HG03521 (cell line): ENCODE measurements around the gene ATP6V0C.
"Not testable (repeated sequence)": the region's sequence is repeated elsewhere in the genome, so short reads cannot be mapped to it uniquely, and the experiment has no call there.

ENCODE experiments used
- ATAC-seq: cut with Tn5 transposase; IDR thresholded peaks from one replicate; pipeline ENCODE4 v1.9.1; 2021; ENCODE audit warnings: mild to moderate bottlenecking, moderate library complexity; ENCODE audit not compliant: unreplicated experiment

Gene ATP6V0C

DNA sequence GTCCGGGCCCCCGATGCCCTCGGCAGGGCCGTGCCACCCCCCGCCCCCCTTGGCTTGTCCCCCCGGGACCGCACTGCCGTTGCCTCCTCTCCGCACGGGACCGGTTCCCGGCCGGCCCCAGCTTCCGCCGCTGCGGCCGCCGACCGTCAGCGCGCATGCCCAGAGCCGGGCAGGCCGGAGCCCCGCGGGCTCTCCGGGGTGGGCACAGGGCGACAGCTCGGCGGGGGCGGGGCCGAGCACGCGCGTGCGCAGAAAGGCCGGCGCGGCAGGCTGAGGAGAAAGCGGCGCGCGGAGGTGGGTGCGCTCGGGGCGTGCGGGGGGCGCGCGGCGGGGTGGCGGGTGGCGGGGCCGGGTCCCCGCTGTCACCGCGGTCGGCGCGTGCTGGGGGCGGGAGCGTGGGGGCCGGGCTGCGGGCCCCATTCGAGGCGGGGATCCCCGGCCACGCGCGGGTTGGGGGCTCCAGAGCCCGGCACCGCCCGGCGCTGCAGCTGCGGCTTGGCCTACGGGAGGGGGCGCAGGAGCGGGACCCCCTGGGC, 38.8 kb upstream of the ATP6V0C start, which contains the start of gene TBC1D24:
Gene TBC1D24 (plus strand): TSS at position 251 of the 536 bp plus-strand sequence. CDS start 21,022 bp downstream, outside the sequence.
- ATAC-seq = peak; percentile 42

DNA sequence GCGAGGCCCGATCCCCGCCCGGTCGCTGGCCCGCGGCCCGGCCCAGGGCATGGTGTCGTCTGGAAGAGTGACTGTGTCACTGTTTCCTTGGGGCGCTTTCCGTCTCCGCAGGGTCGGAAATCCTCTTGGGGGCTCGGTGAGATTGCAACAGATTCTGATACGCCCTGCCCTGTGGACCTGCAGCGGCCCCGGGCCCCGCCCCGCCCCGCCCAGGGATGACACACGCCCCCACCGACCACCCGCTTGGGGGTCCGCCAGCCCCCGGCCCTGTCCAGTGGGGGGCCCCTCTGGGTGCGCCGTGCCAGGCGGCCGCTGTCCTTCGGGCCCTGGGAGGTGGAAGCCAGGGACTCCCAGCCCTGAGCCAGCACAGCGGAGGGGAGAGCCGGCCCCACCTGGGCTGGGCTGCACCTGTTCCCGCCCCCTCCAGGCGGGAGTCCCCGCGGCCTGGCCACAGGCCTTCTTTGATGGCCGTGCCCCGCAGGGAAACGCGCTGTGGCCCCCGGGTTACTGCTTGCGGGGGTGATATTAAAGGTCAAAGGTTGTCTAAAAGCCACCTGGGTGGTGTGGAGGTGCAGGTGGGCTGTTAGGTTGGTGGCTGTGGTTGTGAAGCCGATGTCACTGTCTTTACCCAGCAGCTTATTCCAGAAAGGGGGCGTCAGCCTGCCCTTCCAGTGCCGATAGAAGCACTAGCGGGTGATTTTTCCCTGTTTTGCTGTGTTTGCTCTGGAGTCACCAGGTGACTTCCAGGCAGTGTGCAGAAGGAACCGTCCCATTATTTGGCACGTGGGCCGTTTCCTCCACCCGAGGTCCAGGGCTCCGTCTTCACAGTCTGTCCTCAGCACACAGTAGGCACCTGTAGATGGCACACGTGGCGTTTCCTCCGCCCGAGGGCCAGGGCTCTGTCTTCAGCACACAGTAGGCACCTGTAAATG, 38.1 kb upstream of the ATP6V0C start:
- no peak for ATAC-seq

DNA sequence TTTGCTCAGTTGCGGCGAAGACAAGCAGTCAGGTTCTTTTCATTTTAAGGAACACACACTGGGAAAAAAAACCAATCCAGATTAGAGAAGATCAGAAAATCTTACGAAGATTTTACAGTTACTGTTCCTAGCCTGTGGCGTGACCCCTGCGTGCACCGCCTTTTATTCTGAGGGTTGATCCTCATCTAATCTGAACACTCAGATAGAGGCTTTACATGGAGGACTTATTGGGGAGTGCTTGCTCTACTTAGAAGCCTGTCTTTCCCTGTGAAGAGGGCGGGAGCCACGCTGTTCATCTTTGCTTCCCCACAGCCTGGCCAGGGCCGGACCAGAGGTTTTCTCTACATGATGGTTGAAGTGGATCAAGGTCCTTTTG, 37.4 kb upstream of the ATP6V0C start:
- no peak for ATAC-seq

DNA sequence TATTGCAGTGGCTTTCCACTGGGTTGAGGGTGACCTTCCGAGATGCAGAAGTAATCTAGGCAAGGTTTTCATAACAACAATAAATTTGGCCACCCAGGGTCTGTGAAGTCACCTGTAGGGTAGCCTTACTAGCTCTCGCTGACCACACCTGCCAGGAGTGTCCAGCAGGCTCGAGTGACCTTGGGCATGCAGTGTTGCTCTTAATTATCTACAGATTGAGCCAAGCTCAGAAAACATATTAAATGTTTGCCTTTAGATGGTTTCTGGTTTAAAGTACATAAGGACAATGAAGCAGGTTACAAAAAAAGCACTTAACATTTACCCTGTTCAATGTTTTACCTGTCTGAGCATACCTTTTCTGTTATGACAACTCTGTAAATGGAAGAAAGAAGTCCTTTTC, 37.0 kb upstream of the ATP6V0C start:
- no peak for ATAC-seq

DNA sequence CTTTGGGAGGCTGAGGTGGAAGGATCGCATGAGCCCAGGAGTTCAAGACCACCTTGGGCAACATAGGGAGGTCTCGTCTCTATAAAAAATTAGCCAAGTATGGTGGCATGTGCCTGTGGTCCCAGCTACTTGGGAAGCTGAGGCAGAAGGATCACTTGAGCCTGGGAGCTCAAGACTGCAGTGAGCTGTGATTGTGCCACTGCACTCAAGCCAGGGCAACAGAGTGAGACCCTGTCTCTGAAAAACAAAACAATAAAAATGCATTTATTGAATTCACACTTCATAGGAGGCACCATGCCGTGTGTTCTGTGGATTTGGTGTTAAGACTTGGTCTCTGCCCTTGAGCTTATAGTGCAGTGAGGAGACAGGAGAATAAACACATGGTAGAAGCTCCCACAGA, 36.4 kb upstream of the ATP6V0C start:
- no peak for ATAC-seq

DNA sequence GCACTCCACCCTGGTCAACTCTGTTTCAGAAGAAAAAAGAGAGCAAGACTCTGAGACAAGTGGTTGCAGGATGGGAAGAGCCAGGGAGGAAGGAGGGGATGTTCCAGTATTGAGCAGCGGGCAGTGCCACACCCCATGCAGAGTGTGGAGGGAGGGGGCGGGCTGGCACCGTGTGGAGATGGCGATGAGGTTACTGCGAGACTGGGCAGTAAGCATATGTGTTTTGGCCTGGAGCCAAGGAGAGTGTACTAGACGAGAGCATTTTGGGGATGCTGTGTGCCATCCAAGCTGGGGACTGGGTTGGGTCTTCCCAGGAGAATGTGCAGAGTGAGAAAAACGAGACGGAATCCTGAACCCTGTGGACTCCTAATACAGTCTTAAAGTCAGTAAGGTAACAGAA, 35.5 kb upstream of the ATP6V0C start:
- ATAC-seq = no peak

DNA sequence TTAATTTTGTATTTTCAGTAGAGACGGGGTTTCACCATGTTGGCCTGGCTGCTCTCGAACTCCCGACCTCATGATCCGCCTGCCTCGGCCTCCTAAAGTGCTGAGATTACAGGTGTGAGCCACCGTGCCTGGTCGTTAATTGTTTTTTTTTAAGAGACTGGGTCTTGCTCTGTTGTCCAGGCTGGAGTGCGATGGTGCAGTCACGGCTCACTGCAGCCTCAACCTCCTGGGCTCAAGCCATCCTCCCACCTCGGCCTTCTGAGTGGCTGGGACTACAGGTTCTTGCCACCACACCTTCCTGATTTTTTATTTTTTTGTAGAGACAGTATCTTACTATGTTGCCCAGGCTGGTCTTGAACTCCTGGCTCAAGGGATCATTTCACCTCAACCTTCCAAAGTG, 33.8 kb upstream of the ATP6V0C start:
- ATAC-seq = not testable (repeated sequence)

DNA sequence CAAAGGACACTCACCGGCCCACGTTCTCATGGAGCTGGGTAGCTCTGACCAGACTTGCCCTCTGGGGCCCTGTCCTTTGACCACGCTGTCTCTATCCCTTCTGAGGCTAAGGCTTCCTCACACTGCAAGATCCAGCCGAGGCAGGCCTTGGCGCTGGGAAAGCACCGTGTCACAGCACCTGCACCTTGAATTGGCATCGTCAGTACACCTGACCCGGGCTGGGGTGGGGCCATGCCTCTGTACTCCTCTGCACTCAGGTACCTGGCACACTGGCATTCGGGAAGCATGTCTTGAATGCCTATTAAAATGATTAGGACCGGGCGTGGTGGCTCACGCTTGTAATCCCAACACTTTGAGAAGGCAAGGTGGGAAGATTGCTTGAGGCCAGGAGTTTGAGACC, 32.8 kb upstream of the ATP6V0C start:
- ATAC-seq = no peak

DNA sequence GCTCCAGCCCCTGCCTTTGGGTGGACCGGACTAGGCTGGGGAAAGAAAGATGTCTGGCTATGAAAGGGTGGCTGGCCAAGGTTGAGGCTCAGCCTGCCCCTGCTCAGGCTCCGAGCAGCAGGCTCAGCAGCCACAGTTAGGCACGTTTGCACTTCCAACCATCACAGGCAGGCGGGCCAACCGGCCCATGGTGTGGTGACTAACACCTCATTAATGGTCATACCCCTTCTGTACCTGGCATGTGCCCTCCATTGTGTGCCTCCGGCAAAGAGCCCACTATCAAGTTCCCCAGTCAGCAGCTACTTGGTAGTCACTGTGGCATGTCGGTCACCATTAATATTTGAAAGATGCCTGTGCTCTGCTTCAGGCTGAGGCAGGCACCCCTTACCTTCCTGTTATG, 32.1 kb upstream of the ATP6V0C start:
- ATAC-seq = no peak

DNA sequence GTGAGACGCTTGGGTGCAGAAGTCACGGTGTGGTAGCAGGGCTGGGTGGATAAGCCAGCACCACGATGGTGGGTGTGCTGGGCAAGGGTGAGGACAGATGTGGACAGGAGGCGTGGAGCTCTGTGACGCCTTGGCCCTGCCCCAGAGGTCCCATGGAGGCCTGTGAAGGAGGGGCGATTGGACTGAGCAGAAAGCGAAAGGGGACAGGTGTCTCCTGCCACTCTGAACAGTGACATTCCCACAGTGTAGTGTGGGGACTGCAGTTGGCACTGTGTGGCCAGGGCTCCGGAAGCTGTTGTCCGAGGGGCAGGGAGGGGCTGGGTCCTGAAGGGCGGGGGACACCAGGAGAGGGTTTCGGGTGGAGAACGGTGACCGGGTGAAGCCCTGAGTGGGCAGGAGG, 31.5 kb upstream of the ATP6V0C start:
- ATAC-seq = no peak

DNA sequence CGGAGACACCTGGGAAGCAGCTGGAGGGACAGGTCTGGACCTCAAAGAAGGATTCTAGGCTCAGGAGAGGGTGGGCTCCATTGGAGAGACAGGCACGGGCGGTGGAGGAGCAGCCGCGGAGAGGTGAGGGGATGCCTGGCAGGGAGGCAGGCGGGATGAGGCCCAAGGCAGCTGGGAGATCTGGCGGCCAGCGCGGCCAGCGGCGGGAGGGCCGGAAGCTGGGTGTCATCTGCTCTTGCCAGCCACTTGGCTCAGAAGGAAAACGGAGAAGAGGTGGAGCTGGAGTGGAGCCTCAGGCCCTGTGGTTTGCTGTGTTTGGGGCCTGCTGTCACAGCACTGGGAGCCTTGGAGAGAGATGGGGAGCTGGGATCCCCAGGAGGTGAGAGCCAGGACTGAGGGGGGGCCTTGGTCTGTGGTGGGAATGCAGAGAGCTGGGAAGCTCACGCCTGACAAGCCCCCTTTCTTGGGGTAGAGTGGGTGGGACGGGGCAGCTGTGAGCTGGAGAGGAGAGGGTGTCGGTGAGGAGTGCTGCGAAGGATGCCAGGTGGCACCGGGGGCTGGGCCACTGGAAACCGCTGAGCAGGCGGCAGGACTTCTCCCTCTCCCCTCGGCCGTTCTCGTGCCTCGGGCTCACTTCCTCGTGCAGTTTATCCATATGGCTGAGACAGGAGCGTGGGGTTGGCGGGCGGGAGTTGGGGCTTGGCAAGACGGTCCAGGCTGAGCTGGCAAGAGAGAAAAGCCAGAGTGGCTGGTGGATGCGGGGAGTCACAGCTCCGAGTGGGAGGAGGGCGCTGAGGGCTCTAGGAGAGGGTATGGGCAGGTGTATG, 30.8 kb upstream of the ATP6V0C start:
- ATAC-seq = no peak

DNA sequence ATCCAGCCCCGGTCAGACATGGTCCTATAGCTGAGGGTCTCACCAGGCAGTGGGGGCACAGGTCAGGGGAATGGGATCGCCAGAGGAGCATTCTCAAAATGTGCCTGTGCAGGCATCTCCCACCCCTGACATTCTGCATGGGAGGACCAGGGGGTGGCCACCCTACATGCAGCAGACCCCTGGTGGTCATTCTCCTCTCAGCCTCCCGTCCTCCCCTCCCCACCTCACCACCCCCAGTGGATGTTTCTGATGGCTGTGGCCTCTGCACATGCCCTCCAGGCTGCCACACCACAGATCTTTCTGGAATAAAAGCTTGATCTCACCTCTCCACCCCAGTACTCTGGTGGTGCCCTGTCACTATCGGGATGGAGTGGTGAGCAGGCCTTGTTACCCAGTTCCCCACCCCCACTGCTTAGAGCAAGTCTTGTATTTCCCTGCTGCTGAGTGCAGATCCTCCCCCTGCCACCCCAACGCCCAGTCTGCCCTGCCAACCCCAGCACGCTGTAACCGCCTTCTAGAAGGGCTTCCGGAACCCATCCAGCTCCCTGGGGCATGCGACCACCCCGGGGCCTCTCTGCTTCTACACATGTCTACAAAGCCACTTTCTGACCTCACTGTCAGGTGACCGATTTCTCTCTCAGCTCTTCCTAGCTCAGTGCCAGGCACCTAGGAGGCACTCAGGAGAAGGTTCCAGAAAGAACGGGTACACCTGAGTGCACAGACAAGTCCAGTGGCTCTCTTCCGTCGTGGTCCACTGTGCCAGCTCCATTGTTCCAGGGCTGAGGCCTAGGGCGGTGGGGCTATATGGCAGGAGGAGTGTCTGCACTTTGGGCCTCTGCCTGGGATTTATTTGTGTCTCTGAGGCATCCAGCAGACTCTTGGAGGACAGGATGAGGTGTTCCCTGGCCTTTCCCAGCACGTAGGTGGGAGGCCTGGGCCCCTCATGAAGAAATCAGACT, 29.5 kb upstream of the ATP6V0C start:
- ATAC-seq = no peak

DNA sequence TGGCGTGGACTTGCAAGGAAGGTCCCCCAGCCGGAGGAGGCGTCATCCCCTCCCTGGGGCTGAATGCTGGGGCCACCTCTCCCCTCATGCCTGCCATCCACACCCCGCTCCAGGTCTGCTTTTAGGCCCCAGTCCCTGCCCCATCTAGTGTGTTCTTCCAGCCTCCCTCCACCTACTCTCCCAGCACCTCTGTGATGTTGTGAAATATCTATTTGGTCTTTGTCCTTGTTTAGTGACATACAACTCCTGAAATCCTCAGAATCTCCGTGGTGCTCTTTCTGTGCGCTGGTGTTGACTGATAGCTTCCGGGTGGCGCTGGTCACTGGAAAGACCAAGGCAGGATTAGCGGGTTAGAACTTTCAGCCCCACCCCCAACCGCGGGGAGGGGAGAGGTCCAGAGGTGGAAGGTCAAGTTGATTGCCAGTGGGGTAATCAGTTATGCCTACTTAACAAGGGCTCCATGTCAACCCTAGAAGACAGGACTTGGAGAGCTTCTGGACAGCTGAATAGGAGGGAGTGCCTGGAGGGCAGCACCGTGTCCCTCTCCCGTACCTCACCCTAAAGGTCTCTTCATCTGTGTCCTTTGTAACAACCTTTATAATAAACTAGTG, 28.7 kb upstream of the ATP6V0C start:
- ATAC-seq = no peak

DNA sequence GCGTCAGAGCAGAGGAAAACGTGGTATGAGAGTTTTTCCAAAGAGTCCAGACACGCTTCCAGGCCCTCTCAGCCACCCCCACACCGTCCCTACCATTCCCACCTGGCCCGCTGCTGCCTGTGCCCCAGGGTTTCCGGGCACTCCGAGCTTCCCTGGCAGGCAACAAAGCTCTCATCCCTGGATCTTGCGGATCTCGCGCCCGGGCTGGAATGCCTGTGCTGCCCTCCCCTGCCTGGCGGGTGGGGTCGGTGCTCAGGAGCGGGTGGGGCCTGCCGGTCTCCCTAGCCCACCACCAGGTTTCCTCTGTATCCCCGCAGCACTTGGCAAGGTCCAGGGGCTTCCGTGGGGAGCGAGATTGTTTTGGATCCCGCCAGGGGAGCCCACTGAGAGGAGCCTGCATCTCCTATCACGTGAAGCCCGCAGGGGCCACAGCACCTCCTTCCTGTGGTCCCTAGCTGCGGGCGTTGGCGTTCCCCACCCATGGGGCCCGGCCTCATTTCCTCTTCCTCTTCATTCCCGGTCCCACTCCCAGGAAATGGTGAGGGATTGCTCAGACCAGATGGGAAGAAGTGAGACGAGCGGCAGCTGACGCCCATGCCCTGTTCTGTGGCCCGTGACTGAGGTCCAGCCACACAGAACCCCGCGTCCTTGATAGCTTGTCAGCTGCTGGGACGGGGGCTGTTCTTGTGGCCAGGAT, 27.8 kb upstream of the ATP6V0C start:
- ATAC-seq = no peak

DNA sequence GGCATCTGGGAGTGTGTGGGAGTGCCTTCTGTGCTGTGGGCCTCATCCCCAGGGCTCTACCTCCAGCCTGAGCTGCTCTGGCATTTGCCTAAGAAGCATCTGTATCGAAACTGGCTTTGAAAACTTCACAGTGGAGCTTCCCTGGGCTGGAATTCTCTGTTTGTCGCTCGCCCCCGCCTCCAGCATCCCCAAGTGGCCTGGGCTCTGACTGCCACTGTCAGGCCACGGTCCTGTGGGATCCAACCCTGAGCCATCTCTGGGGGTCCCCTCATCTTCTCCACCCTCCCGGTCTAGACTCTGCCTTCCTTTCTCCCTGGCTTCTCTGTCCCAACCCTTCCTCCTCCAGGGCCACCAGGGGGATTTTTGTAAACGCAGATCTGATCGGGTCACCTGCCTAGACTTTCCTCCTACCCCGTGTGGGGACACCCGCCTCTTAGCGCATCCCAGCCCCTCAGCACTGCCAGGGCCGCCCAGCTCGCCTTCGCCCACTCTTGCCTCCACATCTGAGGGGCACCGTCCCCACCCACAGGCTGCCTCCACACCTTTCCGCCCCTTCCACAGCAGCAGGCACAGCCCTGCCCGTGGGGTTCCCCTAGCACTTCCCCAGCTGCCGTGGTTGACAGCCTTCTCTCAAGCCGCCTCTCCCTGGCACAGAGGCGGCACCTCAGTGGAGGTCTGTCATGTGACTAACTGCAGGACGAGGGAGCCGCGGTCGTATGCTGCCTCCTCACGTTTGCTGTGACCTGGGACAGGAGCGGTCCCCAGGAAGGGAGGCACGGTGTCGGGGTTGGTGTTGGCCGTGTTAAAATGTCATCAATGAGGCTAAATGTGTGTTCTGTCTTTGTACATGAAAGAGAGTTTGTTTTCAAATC, 26.9 kb upstream of the ATP6V0C start:
- ATAC-seq = no peak

DNA sequence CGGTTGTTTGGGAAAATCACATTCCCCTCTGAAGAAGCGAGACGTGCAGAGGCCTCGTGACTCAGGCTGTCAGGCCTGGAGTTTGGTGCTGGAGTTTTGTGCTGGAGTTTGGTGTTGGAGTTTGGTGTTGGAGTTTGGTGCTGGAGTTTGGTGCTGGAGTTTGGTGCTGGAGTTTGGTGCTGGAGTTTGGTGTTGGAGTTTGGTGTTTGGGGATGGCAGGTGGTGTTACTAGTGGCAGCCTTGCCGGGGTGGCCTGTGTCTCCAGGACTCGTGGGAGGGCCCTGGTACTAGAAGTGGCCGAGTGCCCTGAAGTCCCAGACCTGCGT, 26.3 kb upstream of the ATP6V0C start:
- ATAC-seq = no peak

DNA sequence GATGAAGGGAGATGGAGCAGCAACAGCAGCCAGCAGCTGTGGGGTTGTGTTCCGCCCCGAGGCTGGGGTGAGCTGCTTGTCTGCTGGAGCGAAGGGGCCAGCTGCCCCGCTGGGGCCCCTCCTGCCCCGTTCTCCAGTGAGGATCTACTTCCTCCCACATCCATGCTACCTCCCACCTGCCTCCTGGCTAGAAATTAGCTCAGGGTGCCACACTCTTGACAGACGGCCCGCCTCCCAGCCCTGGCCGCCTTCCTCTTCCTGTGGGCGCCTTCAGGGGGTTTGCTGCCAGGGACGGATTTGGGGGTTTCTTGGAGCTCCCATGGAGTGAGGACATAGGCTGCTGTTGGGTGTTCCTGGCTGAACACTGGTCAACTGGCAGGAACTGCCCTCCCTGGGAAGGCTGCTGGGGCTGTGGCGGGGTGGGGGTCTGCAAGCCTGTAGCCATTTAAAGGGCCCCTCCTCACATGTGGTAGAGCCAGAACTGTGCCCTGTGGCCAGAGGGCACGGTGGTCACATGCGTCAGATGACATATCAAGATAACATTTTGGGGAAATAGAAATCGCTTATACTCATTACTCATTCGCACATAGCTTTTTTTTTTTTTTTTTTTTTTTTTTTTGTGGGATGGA, 25.7 kb upstream of the ATP6V0C start:
- no peak for ATAC-seq

DNA sequence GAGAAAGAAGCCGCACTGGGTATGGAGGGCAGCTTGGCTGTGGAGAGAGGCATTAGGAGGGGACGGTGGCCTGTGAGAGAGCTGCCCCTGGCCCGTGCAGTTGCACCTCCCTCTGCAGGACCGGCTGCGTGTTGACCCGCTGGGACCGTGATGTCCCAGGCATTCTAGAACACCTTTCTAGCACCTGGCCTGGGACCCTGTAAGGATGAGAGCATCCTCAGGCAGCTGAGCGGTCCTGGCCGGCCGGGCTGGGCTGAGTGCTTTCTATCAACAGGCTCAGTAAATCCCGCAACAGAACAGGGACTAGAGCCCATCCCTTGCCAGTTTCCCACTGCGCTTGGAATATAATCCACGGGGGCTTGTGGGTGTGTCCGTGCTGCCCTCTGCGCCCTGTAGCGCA, 24.2 kb upstream of the ATP6V0C start:
- no peak for ATAC-seq
